WTC11 (cell line): Measurements from ENCODE around the gene SGCA. TPM values are rescaled to one million over a fixed set of nuclear protein-coding genes. Genes with fewer than 3 reads are reported as not detected.

ENCODE experiments used
- total RNA-seq: library from RNA; stranded (reverse); gene quantifications from 3 replicates; pipeline ENCODE4 v1.2.3, GENCODE V29; 2021

Gene SGCA
- total RNA-seq, 1 experiment from 2014 or later: 1.0 TPM

Other genes with a start within 250 kb of the SGCA start
- 1.3 to 1.8 TPM (median 1.6 TPM) in 3 replicates for gene DLX4, start 196.8 kb upstream of the SGCA start, total RNA-seq
- 0.44 to 0.78 TPM (median 0.74 TPM) in 3 replicates for gene DLX3, start 170.8 kb upstream of the SGCA start, total RNA-seq
- 35.3 to 44.2 TPM (median 35.5 TPM) in 3 replicates for gene ITGA3, start 109.9 kb upstream of the SGCA start, total RNA-seq
- 16.6 to 21.3 TPM (median 19.8 TPM) in 3 replicates for gene PDK2, start 70.7 kb upstream of the SGCA start, total RNA-seq
- gene SAMD14, start 35.8 kb upstream of the SGCA start, total RNA-seq: 4.5 to 6.0 TPM (median 5.9 TPM) in 3 replicates
- gene PPP1R9B, start 15.3 kb upstream of the SGCA start, total RNA-seq: 20.4 to 21.7 TPM (median 20.6 TPM) in 3 replicates
- 46.1 to 52.1 TPM (median 50.4 TPM) in 3 replicates for gene COL1A1, start 35.6 kb downstream of the SGCA start, total RNA-seq
- 9.8 to 10.4 TPM (median 10.3 TPM) in 3 replicates for gene TMEM92, start 108.5 kb downstream of the SGCA start, total RNA-seq
- 35.7 to 39.7 TPM (median 37.9 TPM) in 3 replicates for gene XYLT2, start 180.1 kb downstream of the SGCA start, total RNA-seq
- 66.7 to 80.5 TPM (median 69.8 TPM) in 3 replicates for gene MRPL27, start 207.2 kb downstream of the SGCA start, total RNA-seq
- 22.8 to 27.1 TPM (median 24.9 TPM) in 3 replicates for gene EME1, start 207.2 kb downstream of the SGCA start, total RNA-seq
- 89.3 to 108 TPM (median 90.4 TPM) in 3 replicates for gene LRRC59, start 231.5 kb downstream of the SGCA start, total RNA-seq